Measurements from ENCODE around the gene RGS6. TPM values are rescaled to one million over a fixed set of nuclear protein-coding genes. Genes with fewer than 3 reads are reported as not detected.

The RGS6 gene
- total RNA-seq, 1 experiment from 2014 or later = not detected

DNA sequence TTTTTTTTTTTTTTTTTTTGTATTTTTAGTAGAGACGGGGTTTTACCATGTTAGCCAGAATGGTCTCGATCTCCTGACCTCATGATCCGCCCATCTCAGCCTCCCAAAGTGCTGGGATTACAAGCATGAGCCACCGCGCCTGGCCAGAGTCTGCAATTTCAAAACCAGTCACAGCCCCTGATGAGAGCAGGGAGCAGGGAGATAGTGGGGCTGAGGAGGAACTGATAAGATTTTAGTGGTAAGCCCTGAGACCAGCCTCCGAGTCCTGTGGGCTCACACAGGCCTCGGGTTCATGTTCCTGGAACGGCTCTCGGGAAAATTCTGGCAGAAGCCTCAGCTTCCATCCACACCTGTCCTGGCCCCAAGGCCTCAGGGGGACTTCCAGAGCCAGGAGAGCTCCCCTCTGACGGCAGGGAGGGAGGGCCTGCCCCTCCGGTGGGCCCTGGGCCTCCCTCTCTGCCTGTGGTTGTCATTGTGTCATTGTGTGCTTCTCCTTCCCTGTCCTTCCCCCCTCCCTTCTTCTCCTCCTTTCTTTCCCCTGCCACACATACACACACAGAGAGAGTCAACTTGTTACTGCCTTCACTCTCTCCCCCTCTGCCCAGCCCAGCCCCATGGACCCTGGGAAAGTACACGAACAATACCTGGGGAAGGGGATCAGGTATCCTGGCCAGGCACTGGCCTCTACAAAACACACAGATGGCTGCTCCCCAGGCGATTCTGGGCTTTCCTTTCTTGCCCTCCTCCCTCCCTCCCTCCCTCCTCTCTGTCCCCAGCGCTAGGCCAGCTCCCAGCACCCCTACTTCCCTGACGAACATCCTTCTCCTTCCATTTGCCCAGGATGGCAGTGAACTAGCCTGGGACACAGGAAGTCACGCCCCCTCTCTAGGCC lies 667.6 kb downstream of the RGS6 start:
- no peaks in the 10 kb centered on the region for H3K36me3 ChIP-seq (ENCODE audit: low read depth, low read length)
- TF ChIP-seq EZH2 (IDR thresholded peaks at IDR 0.05; ENCODE audit: low read length, unreplicated experiment) (no peak), EZH2phosphoT487 (IDR thresholded peaks at IDR 0.05; ENCODE audit: borderline replicate concordance, low read length) (no peak)
- TF ChIP-seq, protein P1, sequence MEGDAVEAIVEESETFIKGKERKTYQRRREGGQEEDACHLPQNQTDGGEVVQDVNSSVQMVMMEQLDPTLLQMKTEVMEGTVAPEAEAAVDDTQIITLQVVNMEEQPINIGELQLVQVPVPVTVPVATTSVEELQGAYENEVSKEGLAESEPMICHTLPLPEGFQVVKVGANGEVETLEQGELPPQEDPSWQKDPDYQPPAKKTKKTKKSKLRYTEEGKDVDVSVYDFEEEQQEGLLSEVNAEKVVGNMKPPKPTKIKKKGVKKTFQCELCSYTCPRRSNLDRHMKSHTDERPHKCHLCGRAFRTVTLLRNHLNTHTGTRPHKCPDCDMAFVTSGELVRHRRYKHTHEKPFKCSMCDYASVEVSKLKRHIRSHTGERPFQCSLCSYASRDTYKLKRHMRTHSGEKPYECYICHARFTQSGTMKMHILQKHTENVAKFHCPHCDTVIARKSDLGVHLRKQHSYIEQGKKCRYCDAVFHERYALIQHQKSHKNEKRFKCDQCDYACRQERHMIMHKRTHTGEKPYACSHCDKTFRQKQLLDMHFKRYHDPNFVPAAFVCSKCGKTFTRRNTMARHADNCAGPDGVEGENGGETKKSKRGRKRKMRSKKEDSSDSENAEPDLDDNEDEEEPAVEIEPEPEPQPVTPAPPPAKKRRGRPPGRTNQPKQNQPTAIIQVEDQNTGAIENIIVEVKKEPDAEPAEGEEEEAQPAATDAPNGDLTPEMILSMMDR (conservative IDR thresholded peaks at IDR 0.05; ENCODE audit: low read depth, low read length) = no peak
- intact Hi-C loops (cut with micrococcal nuclease) = no loop called here
- DNase-seq (no peak), ATAC-seq (no peak)
- no peak overlapping the region for H3K9ac ChIP-seq (ENCODE audit: low read length)
- no peak overlapping the region for H2AFZ ChIP-seq (ENCODE audit: low read length)
- no peaks in the 10 kb centered on the region for H3K4me1 ChIP-seq (ENCODE audit: insufficient read depth, low read length)
- no TSS peak for BruUV-seq (replicated peaks)
- H3K27ac ChIP-seq (ENCODE audit: low read length) = no peak overlapping the region
- H3K9me3 ChIP-seq (ENCODE audit: low read length) = no peaks in the 10 kb centered on the region
- no peaks in the 10 kb centered on the region for H3K79me2 ChIP-seq (ENCODE audit: low read length)
- ChIA-PET CTCF (interaction anchor here (0.6 kb wide), 1 partner anchor 100 kb away, joined by 3 read pairs; no protein-coding TSS in a partner anchor), POLR2A (ENCODE audit: unreplicated experiment) (no interaction called here)
- H3K27me3 ChIP-seq (ENCODE audit: low read length) = no peaks in the 10 kb centered on the region
- no peak overlapping the region for H3K4me3 ChIP-seq (ENCODE audit: low read length)
- no peaks in the 10 kb centered on the region for H3K9me2 ChIP-seq (replicated peaks; ENCODE audit: low read length)
- no peak overlapping the region for H3K4me2 ChIP-seq (ENCODE audit: low read length)
- H4K20me1 ChIP-seq (ENCODE audit: low read length) = no peaks in the 10 kb centered on the region
- no peaks in the 10 kb centered on the region for H3F3A ChIP-seq (ENCODE audit: low read length, unreplicated experiment)

DNA sequence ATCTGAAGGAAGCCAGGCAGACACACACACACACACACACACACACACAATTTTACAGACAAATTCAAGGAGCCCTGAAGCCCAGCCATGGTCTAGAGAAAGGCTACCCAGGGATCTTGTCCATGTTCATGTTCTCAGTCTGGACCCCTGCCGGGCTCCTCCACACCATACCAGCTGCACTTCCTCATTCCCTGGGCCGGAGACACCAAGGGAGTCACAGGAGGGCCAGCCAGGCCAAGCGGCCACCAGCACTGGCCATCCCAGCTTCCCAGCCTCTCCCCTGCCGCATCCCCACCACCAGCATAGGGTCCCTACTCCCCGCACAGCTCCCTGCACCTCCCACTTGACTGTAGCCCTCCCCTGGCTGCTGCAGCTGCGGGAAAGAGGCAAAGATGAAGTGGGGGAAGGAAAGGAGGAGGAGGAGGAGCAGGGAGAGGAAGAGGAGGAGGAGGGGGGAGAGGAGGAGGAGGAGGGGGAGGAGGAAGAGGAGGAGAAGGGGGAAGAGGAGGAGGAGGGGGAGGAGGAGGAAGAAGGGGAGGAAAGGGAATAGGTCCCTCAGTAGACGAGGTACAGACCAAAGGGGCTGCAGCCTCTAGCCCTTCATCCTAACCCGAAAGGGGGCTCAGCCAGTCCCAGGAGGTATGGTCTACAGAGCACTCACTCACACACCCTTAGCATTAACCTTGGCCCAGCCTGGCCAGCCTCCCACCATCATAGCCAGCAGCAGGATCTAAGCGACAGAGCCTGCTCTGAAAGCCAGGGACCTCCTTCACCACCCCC lies 668.5 kb downstream of the RGS6 start:
- H4K20me1 ChIP-seq (ENCODE audit: low read length) = no peaks in the 10 kb centered on the region
- ChIA-PET POLR2A (ENCODE audit: unreplicated experiment) (no interaction called here), CTCF (interaction anchor here (0.6 kb wide), 1 partner anchor 99 kb away, joined by 3 read pairs; no protein-coding TSS in a partner anchor)
- no peaks in the 10 kb centered on the region for H3F3A ChIP-seq (ENCODE audit: low read length, unreplicated experiment)
- H3K9me2 ChIP-seq (replicated peaks; ENCODE audit: low read length) = no peaks in the 10 kb centered on the region
- TF ChIP-seq EZH2 (IDR thresholded peaks at IDR 0.05; ENCODE audit: low read length, unreplicated experiment) = no peak
- TF ChIP-seq EZH2phosphoT487 (IDR thresholded peaks at IDR 0.05; ENCODE audit: borderline replicate concordance, low read length) = no peak
- TF ChIP-seq, protein P1 (conservative IDR thresholded peaks at IDR 0.05; ENCODE audit: low read depth, low read length) = no peak
- no peak overlapping the region for H3K4me3 ChIP-seq (ENCODE audit: low read length)
- no peaks in the 10 kb centered on the region for H3K4me1 ChIP-seq (ENCODE audit: insufficient read depth, low read length)
- intact Hi-C loops (cut with micrococcal nuclease) = no loop called here
- H2AFZ ChIP-seq (ENCODE audit: low read length) = no peak overlapping the region
- no peak overlapping the region for H3K27ac ChIP-seq (ENCODE audit: low read length)
- ATAC-seq (no peak), DNase-seq (no peak)
- H3K79me2 ChIP-seq (ENCODE audit: low read length) = no peaks in the 10 kb centered on the region
- no peak overlapping the region for H3K4me2 ChIP-seq (ENCODE audit: low read length)
- no TSS peak for BruUV-seq (replicated peaks)
- H3K9ac ChIP-seq (ENCODE audit: low read length) = no peak overlapping the region
- H3K9me3 ChIP-seq (ENCODE audit: low read length) = no peaks in the 10 kb centered on the region
- no peaks in the 10 kb centered on the region for H3K36me3 ChIP-seq (ENCODE audit: low read depth, low read length)
- H3K27me3 ChIP-seq (ENCODE audit: low read length) = no peaks in the 10 kb centered on the region
